ENCODE data around the gene VWA8. TPM values are rescaled to one million over a fixed set of nuclear protein-coding genes. Genes with fewer than 3 reads are reported as not detected.

Gene VWA8
- total RNA-seq, 1 donor from 2014 or later, result 15.8 TPM

DNA sequence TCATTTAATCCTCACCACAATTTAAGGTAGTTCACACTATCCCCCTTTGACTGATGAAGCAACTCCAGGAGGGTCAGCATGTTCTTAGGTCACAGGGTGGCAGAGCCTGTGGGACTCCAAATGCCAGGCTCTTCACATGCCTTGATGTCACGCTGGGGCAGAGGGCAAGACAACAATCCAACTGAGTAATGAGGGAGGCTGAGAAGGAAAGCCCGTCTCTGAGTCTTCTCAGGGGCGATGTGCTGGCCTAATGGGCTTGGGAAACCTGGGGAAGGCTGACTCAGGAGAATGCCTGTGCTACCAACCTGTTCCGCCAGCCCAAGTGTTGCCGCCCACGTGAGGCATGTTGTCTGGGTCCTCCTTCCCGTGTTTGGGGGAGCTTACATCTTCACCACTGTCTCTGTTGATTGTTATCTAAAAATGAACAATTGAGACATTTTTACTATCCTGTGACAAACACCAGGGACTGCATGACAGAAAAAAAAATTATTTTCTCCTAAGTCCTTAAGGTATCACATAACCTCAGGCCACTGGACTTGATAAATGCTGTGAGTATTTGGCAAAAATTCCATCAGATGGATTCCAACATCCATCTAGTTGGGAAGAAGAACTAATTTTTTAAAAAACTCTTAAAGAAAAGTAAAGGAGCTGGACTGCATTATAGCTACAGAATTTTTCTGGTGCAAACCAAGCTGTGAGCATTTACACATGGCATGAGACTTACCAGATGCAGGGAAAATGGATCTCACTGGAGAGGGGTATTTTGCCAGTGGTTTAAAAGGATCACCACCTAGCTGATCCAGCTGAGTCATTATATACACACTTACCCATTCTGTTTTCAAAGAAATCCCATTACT lies 346.0 kb downstream of the VWA8 start:
- Mint-ChIP-seq H3K4me3 (ENCODE audit: unreplicated experiment) (no peak overlapping the region), H3K27me3 (ENCODE audit: unreplicated experiment) (no peaks in the 10 kb centered on the region), H3K27ac (ENCODE audit: unreplicated experiment) (no peak overlapping the region), H3K9me3 (ENCODE audit: unreplicated experiment) (no peaks in the 10 kb centered on the region), H3K36me3 (ENCODE audit: unreplicated experiment) (peaks cover 25% of the 10 kb centered on the region), H3K4me1 (ENCODE audit: unreplicated experiment) (peaks cover 9% of the 10 kb centered on the region)
- TF ChIP-seq, protein P1, sequence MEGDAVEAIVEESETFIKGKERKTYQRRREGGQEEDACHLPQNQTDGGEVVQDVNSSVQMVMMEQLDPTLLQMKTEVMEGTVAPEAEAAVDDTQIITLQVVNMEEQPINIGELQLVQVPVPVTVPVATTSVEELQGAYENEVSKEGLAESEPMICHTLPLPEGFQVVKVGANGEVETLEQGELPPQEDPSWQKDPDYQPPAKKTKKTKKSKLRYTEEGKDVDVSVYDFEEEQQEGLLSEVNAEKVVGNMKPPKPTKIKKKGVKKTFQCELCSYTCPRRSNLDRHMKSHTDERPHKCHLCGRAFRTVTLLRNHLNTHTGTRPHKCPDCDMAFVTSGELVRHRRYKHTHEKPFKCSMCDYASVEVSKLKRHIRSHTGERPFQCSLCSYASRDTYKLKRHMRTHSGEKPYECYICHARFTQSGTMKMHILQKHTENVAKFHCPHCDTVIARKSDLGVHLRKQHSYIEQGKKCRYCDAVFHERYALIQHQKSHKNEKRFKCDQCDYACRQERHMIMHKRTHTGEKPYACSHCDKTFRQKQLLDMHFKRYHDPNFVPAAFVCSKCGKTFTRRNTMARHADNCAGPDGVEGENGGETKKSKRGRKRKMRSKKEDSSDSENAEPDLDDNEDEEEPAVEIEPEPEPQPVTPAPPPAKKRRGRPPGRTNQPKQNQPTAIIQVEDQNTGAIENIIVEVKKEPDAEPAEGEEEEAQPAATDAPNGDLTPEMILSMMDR (IDR thresholded peaks at IDR 0.05), result no peak
- no peak for DNase-seq (ENCODE audit: extremely low spot score, unreplicated experiment)

DNA sequence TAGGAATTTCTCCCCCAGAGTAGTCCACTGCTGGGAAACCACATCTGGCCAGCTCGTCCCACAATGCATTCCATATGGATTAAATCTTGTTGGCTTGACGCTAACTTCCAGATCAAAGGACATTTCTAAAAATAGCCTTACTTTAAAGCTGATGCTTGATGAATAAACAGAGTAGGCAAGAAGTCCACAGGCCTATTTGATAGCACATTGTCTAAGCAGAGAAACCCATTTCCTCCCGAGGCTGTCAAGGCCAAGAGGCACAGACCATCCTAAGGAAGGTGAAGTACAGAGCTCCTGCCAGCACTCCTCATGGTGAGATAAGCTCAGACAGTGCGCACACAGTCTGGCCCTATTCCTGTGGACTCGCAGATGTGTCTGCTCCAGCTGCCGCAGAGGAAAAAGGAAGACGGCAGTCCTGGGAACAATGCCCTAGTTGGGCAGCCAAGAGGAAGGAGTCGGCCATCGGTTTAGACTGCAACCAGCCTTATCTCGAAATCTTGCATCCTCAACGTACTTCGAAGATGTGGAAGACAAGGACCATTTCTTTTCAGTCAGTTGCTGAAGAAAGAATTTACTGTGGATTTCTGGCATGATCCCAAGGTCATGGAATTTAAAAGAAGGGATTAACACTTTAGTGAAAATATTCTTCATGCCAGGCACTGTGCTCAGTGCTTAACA lies 346.8 kb downstream of the VWA8 start:
- TF ChIP-seq, protein P1 (IDR thresholded peaks at IDR 0.05), result no peak
- no peaks in the 10 kb centered on the region for H3K9me3 Mint-ChIP-seq (ENCODE audit: unreplicated experiment)
- no peaks in the 10 kb centered on the region for H3K27me3 Mint-ChIP-seq (ENCODE audit: unreplicated experiment)
- peaks cover 13% of the 10 kb centered on the region for H3K4me1 Mint-ChIP-seq (ENCODE audit: unreplicated experiment)
- no peak overlapping the region for H3K4me3 Mint-ChIP-seq (ENCODE audit: unreplicated experiment)
- H3K36me3 Mint-ChIP-seq (ENCODE audit: unreplicated experiment), result peaks cover 27% of the 10 kb centered on the region
- no peak for DNase-seq (ENCODE audit: extremely low spot score, unreplicated experiment)
- H3K27ac Mint-ChIP-seq (ENCODE audit: unreplicated experiment), result no peak overlapping the region

DNA sequence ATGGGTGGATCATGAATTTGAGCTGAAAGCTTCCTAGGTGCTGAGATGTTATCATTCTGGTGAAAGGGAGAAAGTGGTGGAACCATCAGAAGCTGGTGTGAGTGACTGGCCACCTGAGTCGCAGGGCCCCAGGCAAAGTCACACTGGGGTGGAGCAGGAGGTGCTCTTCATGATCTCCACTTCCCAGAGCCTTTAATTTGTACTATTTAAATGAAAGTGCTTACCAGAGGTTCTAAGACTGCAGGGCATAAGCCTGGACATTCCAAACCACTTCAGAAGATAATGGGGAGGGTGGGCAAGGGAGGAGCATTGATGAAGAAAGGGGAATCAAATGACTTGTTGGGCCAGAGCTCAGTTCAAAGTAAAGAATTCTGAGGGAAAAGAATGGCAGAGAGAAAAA lies 347.4 kb downstream of the VWA8 start:
- no peaks in the 10 kb centered on the region for H3K9me3 Mint-ChIP-seq (ENCODE audit: unreplicated experiment)
- H3K4me1 Mint-ChIP-seq (ENCODE audit: unreplicated experiment), result peaks cover 14% of the 10 kb centered on the region
- DNase-seq (ENCODE audit: extremely low spot score, unreplicated experiment), result no peak
- peaks cover 24% of the 10 kb centered on the region for H3K36me3 Mint-ChIP-seq (ENCODE audit: unreplicated experiment)
- TF ChIP-seq, protein P1 (IDR thresholded peaks at IDR 0.05), result no peak
- no peaks in the 10 kb centered on the region for H3K27me3 Mint-ChIP-seq (ENCODE audit: unreplicated experiment)
- H3K27ac Mint-ChIP-seq (ENCODE audit: unreplicated experiment), result no peak overlapping the region
- no peak overlapping the region for H3K4me3 Mint-ChIP-seq (ENCODE audit: unreplicated experiment)

DNA sequence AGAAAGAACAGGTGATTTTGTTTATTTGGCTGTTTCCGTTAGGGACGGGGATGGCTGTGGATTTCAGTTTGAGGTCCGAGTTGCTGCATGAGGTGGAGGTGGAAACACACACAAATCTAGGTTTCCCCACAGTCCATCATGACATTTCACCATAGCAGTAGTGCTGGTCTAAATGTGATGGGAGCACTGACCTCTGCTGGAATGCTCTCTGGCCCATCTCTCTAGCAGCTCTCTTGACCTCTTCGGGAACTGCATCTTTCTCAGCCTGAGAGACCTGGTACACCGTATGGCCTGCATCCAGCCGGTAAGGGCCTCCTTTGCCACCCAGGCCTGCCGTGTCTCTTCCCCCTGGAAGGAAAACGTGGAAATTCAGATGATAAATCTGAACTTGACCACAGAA lies 349.5 kb downstream of the VWA8 start:
- Mint-ChIP-seq H3K4me3 (ENCODE audit: unreplicated experiment) (no peak overlapping the region), H3K36me3 (ENCODE audit: unreplicated experiment) (peaks cover 24% of the 10 kb centered on the region), H3K27ac (ENCODE audit: unreplicated experiment) (no peak overlapping the region), H3K27me3 (ENCODE audit: unreplicated experiment) (no peaks in the 10 kb centered on the region), H3K9me3 (ENCODE audit: unreplicated experiment) (no peaks in the 10 kb centered on the region), H3K4me1 (ENCODE audit: unreplicated experiment) (peaks cover 20% of the 10 kb centered on the region)
- no peak for DNase-seq (ENCODE audit: extremely low spot score, unreplicated experiment)
- TF ChIP-seq, protein P1 (IDR thresholded peaks at IDR 0.05), result no peak

DNA sequence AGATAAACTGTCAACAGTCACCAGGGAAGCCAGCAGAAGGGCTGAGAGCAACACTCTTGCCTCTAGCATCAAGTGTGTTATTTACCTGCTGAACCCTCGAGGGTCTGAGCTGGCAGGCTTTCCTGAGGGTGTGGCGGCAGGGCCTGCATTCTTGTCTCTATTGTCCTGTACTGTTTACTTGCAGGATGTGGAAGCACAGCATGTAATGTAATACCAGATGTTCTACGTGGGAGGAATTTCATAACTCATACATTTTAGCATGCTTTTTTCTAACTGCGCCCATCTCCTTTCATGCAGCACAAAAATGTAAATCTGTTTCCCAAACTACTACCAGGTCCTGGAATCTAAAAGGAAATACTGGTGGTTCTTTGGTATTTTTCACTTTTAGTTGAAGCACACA lies 350.5 kb downstream of the VWA8 start:
- H3K27ac Mint-ChIP-seq (ENCODE audit: unreplicated experiment), result peak overlapping the region; percentile 13
- no peaks in the 10 kb centered on the region for H3K27me3 Mint-ChIP-seq (ENCODE audit: unreplicated experiment)
- peaks cover 20% of the 10 kb centered on the region for H3K4me1 Mint-ChIP-seq (ENCODE audit: unreplicated experiment)
- H3K36me3 Mint-ChIP-seq (ENCODE audit: unreplicated experiment), result peaks cover 28% of the 10 kb centered on the region
- H3K4me3 Mint-ChIP-seq (ENCODE audit: unreplicated experiment), result no peak overlapping the region
- TF ChIP-seq, protein P1 (IDR thresholded peaks at IDR 0.05), result no peak
- H3K9me3 Mint-ChIP-seq (ENCODE audit: unreplicated experiment), result no peaks in the 10 kb centered on the region
- no peak for DNase-seq (ENCODE audit: extremely low spot score, unreplicated experiment)
